ENCODE results near the gene SAMD8.
"Not testable (repeated sequence)": the region's sequence is repeated elsewhere in the genome, so short reads cannot be mapped to it uniquely, and the experiment has no call there.

The SAMD8 gene

DNA sequence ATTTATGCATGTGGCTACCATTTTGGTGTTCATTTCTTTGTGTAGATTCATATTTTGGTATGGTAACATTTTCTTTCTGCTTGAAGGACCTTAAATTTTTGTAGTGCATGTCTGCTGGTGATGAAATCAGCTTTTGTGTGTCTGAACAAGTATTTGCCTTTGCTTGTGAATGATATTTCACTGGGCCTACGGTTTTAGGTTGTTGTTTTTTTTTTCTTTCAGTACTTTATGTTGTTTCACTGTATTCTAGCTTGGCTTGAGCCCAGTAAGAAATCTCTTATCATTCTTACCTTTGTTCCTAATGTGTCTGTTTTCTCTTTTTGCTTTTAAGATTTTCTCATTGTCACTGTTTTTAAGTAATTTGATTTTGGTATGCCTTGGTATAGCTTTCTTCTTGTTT is 31.9 kb downstream of the SAMD8 start:
- DNase-seq: no peak

DNA sequence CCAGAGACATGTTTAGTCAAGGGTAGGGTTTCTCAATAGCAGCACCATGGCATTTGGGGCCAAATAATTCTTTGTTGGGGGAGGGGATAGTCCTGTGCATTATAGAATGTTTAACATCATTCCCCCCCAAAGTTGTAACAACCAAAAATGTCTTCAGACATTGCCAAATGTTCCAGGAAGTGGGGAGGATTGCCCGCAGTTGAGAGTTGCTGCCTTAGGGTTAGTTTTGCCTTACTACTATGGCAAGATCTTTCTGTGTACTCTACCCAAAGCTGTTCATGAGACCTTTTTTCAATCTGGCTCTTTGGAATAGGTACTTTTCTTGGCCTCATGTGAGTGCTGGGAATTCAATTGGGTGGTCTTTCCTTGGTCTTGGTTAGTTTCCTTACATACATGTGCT is 34.1 kb downstream of the SAMD8 start:
- no peak for DNase-seq

DNA sequence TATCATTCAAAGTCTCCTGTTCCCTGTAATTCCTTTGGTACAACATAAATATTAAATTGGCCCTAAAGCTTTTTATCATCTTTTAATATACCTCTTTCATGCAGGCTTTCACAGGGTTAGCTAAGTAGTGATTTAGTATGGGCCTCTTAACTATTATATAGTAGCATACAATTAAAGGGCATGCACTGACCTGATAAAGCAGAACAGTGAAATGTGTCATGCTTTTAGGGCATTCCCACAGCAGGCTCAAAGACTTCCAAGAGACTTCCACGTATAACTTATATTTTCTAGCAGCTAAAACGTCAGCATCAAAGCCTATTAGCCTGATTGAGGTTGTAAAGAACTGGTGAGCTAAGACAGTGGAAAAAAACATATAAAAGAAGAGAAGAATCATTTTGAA is 35.3 kb downstream of the SAMD8 start:
- no peak for DNase-seq

- DNase-seq: no peak
Observed at GRCh38 chr10:75150656-75151055, 39.2 kb downstream of the SAMD8 start.

- no peak for DNase-seq
Observed at GRCh38 chr10:75159519-75159918, 48.1 kb downstream of the SAMD8 start.

- DNase-seq: no peak
Observed at GRCh38 chr10:75165684-75166622, 54.5 kb downstream of the SAMD8 start.

GRCh38 chr10:75166623-75166972 is 55.1 kb downstream of the SAMD8 start:
- no peak for DNase-seq

DNA sequence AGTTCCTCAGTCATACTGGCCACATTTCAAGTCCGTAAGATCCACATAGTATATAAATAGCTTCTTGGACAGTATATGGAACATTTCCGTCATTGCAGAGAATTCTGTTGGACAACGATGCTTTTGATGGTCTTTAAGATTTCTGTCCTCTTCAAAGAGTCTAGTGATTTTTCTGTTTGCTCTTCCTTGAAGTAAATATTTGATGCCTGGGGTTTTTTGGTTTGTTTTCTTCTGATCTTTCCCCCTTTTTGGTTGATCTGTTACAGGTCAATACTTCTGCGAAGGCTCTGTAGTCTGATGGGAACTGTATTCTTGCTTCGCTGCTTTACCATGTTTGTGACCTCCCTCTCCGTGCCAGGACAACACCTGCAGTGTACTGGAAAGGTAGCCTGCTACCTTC is 56.8 kb downstream of the SAMD8 start:
- DNase-seq: no peak

- no peak for DNase-seq
Observed at GRCh38 chr10:75170215-75170614, 58.8 kb downstream of the SAMD8 start.

DNA sequence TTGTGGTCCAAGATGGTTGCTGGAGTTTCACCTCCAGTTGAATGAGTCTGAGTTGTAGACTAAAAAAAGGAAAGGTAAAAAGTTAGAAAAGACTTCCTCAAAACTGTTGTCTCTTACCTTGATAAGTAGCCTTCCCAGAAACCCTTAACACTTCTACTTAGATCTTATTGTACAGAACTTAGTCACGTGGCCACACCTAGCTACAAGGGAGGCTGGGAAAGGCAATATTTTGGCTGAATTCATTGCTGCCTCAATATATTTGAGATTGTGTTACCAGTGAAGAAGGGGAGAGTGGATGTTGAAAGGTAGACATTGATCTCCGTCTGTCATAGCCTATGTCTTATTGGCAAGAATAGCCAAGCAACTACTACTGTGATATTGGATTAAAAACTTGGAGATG is 63.6 kb downstream of the SAMD8 start:
- DNase-seq: no peak

DNA sequence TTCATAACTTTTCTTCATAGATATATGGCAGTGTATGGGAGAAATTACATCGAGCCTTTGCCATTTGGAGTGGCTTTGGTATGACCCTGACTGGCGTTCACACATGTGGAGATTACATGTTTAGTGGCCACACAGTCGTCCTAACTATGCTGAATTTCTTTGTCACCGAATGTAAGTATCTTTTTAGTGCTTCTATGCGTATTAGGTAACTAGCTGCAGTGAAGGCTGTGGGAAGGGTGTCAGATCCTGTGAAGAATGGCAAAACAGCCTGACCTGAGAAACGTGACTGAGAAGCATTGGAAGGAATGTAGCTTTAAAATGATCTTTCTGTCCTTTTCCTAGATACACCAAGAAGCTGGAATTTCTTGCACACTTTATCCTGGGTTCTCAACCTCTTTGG is 64.6 kb downstream of the SAMD8 start:
- no peak for DNase-seq

DNA sequence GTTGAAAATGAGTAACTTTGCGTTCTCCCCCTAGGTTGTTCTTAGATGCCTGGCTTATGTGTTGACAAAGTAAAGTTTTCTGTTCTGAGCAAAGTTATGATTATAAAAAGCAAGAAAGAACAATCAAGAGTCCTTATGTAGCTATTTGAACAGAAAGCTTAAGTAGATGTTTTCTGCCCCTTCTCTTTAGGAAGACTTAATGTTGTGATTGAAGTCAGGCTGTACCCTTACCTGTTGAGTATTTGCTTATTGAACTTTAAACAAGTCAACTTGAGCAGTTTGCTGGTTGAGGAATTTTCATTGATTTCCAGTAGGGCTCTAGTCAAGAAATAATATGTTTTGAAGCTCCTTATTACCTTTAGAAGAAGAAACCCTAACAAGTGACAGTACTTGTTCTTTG is 65.3 kb downstream of the SAMD8 start:
- no peak for DNase-seq

DNA sequence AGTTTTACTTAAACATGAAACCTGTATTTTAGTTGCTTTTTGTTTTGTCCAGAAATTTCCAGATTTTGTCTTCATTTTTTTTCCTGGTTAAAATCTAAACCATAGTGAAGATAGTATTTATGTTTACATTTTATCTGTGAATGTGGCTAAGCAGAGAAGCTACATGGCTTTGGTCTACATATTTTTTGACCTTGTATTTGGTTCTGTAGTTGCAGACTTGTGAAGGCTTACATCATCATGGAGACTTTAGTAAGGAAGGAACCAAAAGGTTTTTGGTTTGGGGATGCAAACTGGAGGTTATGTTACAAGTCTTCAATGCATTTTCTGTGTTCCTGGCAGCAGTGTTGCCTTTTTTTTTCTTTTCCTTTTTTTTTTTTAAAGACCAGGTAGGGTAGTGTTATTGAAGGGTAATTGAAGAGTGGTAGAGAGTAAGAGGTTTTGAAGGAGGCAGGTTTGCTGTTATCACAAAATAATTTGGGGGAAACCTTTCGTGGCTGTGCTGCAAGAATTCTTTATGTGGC is 68.3 kb downstream of the SAMD8 start:
- no peak for DNase-seq

DNA sequence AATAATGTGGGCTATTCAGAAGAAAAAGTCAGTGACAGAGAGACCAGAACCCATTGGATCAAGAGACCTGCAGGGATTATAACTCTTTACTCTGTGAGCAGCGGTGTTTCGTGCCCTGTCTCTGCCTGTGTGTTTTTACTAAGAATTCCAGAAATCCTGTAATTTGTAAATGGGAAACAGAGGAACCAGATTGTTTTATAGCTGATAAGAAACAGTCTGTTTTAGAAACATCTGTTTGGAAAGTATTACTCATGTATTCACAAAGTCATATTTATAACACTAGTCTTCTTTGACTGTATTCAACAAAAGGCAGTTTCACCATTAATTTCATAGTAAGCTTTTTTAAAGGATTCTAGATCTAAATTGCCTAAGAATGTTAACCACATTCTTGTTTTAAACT is 69.1 kb downstream of the SAMD8 start:
- DNase-seq: no peak

GRCh38 chr10:75181073-75181472 is 69.6 kb downstream of the SAMD8 start:
- no peak for DNase-seq

GRCh38 chr10:75186310-75186709 is 74.9 kb downstream of the SAMD8 start:
- DNase-seq: no peak

DNA sequence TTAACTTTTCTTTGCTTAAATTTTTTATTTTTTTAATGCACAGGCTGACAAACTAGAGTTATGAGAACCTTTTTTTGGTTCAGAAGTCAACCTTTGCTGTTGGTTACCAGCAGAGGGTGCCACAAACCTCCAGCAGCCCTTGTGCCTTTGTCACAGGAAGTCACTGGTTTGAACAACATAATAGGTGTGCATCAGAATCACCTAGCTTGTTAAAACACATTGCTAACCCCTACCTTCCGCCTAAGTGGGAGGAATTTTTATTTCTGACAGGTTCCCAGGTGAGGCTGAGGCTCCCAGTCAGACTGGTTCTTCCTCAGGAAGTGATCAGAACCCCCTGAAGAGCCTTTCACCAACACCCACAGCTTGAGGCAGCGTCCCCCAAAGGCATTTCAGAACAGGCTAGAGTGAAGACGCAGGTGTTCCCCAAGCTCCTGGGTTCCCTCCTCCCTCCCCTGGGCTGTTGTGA is 76.5 kb downstream of the SAMD8 start:
- DNase-seq: peak; percentile 71

- DNase-seq: not testable (repeated sequence)
Observed at GRCh38 chr10:75188522-75188921, 77.1 kb downstream of the SAMD8 start.

GRCh38 chr10:75189266-75190096 is 78.0 kb downstream of the SAMD8 start:
- no peak for DNase-seq

DNA sequence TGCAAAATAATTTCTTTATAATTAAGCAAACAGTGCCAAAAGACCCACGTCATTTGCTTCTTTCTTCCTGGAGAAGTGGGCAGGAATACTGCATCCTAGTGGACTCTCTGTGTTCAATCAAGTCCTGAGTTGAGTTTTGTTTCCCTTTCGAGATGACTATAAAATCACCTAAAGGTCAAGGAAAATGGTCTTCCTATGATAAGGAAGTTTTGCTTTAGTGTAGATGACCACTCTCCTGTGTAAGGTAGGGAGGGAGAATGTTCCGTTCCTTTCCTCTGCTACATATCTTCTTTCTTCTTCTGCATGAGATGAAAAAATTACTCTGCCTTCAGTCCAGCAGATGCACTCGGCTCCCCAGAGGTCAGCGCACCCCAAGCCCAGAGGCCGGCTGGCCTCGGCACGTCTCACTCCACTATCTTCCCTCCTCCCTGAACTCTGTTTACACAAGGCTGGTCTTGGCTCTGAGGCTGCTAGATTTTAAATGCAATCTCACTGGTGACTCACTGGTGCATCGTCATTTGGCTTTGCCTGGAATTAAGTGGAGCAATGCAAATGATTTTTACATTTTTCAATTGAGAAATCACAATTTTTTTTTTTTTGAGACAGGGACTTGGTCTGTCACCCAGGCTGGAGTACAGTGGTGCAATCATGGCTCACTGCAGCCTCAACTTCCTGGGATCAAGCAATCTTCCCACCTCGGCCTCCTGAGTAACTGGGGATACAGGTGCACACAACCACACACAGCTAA is 80.5 kb downstream of the SAMD8 start:
- DNase-seq: no peak

DNA sequence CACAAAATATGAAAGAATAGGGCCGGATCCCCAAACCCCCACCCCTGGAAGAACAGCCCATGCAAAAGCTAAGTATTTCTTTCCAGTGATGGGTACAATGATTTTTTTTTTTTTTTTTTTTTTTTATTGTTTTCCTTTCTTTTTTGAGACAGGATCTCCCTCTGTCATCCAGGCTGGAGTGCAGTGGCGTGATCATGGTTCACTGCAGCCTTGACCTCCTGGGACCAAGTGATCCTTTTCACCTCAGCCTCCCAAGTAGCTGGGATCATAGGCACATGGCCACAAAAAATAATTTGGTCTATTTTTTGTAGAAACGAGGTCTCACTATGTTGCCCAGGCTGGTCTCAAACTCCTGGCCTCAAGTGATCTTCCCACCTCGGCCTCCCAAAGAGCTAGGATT is 83.2 kb downstream of the SAMD8 start:
- DNase-seq: not testable (repeated sequence)

DNA sequence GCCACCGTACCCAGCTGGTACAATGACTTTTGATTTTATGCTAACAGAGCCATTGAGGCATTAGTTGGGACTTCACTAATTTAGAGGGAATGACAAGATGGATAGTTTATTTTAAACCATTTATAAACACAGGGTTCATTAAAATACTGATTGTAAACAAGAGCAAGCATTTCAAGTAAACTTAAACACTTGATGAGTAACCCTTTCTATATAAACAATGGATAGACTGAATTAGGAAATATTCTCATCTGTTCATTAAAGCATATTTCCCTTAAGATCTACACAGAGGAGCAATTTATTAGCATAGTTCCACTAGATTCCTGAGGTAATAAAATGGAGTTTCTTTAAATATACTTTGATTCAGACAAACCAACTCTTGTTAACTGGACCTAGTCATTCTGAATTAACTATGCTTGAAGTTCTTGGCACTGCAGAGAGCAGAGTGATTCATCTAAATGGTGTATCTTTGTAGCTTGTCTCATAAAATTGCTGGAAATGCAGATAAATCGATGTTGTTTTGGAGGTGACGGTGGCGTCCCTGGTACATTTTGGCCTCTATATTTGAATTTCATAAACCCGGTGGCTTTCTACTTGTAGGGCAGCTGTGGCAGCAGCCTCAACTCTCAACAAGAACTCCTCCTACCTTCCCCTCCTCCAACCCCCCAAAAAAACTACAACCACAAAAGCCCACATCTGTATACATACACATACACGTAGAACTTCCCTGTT is 83.7 kb downstream of the SAMD8 start:
- no peak for DNase-seq
